Liver (tissue), 9 donors: ENCODE data around the gene PRR30. TPM values are rescaled to one million over a fixed set of nuclear protein-coding genes. Genes with fewer than 3 reads are reported as not detected.

ENCODE experiments used
- DNase-seq: peaks from one replicate; pipeline ENCODE4 v3.0.0-alpha.2; 2017; ENCODE audit warnings: low spot score
- H3K27ac ChIP-seq, 2 donors: one replicate each; pipeline ENCODE4 v1.7.0; 2013; ENCODE audit warnings: inconsistent platforms in 2 of 2, low read length in 2 of 2, control low read depth in 1 of 2, low read depth in 1 of 2, mild to moderate bottlenecking in 1 of 2
- H3K27me3 ChIP-seq, 4 donors: one replicate each; pipeline versions ENCODE4 v1.6.1 to v1.7.0; 2013; ENCODE audit warnings: low read length in 3 of 4, inconsistent platforms in 1 of 4, mild to moderate bottlenecking in 1 of 4, moderate library complexity in 1 of 4; ENCODE audit not compliant: control insufficient read depth in 4 of 4, insufficient read depth in 4 of 4
- H3K36me3 ChIP-seq, 4 donors: one replicate each; pipeline versions ENCODE4 v1.6.1 to v1.7.0; 2013; ENCODE audit warnings: low read length in 3 of 4, mild to moderate bottlenecking in 3 of 4, low read depth in 1 of 4, moderate library complexity in 1 of 4; ENCODE audit not compliant: control insufficient read depth in 4 of 4, insufficient read depth in 3 of 4
- H3K4me1 ChIP-seq, 4 donors: one replicate each; pipeline versions ENCODE4 v1.6.1 to v1.7.0; 2013; ENCODE audit warnings: low read length in 3 of 4, mild to moderate bottlenecking in 3 of 4, moderate library complexity in 1 of 4; ENCODE audit not compliant: control insufficient read depth in 4 of 4, insufficient read depth in 4 of 4
- H3K4me3 ChIP-seq, 3 donors: one replicate each; pipeline versions ENCODE4 v1.6.1 to v1.7.0; 2013; ENCODE audit warnings: low read length in 3 of 3, control low read depth in 1 of 3, low read depth in 1 of 3, mild to moderate bottlenecking in 1 of 3
- H3K9ac ChIP-seq, 2 donors: one replicate each; pipeline ENCODE4 v1.7.0; 2013; ENCODE audit warnings: low read length in 2 of 2, mild to moderate bottlenecking in 2 of 2, moderate library complexity in 2 of 2, control low read depth in 1 of 2, low read depth in 1 of 2
- H3K9me3 ChIP-seq, 4 donors: one replicate each; pipeline versions ENCODE4 v1.6.1 to v1.7.0; 2013; ENCODE audit warnings: low read length in 3 of 4; ENCODE audit not compliant: control insufficient read depth in 4 of 4
- ATF3 ChIP-seq: IDR thresholded peaks from 2 replicates; pipeline ENCODE4 v1.6.1; 2016; ENCODE audit warnings: antibody characterized with exemption
- CTCF ChIP-seq: fragments of 150-350 bp; IDR thresholded peaks from 2 replicates; pipeline ENCODE4 v1.5.1; 2017; ENCODE audit warnings: improper control_type of control experiment, low read depth, low read length; ENCODE audit not compliant: missing input control
- EGR1 ChIP-seq, 2 donors: IDR thresholded peaks; 2 replicates each; pipeline ENCODE4 v1.6.1; 2016 to 2018; ENCODE audit warnings: antibody characterized with exemption in 2 of 2, low read depth in 2 of 2
- FOXA1 ChIP-seq: IDR thresholded peaks from 2 replicates; pipeline ENCODE4 v1.6.1; 2016; ENCODE audit warnings: antibody characterized with exemption
- FOXA2 ChIP-seq: IDR thresholded peaks from 2 replicates; pipeline ENCODE4 v1.6.1; 2016; ENCODE audit warnings: antibody characterized with exemption
- GABPA ChIP-seq, 2 donors: IDR thresholded peaks in 1 of 2; conservative IDR thresholded peaks in 1 of 2; 2 replicates each; pipeline ENCODE4 v1.6.1; 2016; ENCODE audit warnings: antibody characterized with exemption in 2 of 2, mild to moderate bottlenecking in 1 of 2, moderate library complexity in 1 of 2
- HNF4A ChIP-seq, 2 donors: conservative IDR thresholded peaks; 2 replicates each; pipeline ENCODE4 v1.6.1; 2016; ENCODE audit warnings: antibody characterized with exemption in 2 of 2, mild to moderate bottlenecking in 2 of 2
- HNF4G ChIP-seq: IDR thresholded peaks from 2 replicates; pipeline ENCODE4 v1.6.1; 2016; ENCODE audit warnings: antibody characterized with exemption
- JUND ChIP-seq, 2 donors: IDR thresholded peaks; 2 replicates each; pipeline ENCODE4 v1.6.1; 2016; ENCODE audit warnings: antibody characterized with exemption in 2 of 2
- MAX ChIP-seq: IDR thresholded peaks from 2 replicates; pipeline ENCODE4 v1.6.1; 2016; ENCODE audit warnings: antibody characterized with exemption
- NR2F2 ChIP-seq: IDR thresholded peaks from 2 replicates; pipeline ENCODE4 v1.6.1; 2016; ENCODE audit warnings: antibody characterized with exemption
- RAD21 ChIP-seq, 2 donors: IDR thresholded peaks; 2 replicates each; pipeline ENCODE4 v1.6.1; 2016; ENCODE audit warnings: antibody characterized with exemption in 2 of 2, mild to moderate bottlenecking in 2 of 2
- REST ChIP-seq: IDR thresholded peaks from 2 replicates; pipeline ENCODE4 v1.6.1; 2016; ENCODE audit warnings: antibody characterized with exemption, mild to moderate bottlenecking
- RXRA ChIP-seq, 2 donors: IDR thresholded peaks; 2 replicates each; pipeline ENCODE4 v1.6.1; 2017 to 2018; ENCODE audit warnings: antibody characterized with exemption in 2 of 2, mild to moderate bottlenecking in 1 of 2
- SP1 ChIP-seq: IDR thresholded peaks from 2 replicates; pipeline ENCODE4 v1.6.1; 2018; ENCODE audit warnings: antibody characterized with exemption, mild to moderate bottlenecking
- TAF1 ChIP-seq: conservative IDR thresholded peaks from 2 replicates; pipeline ENCODE4 v1.6.1; 2016; ENCODE audit warnings: antibody characterized with exemption, mild to moderate bottlenecking
- YY1 ChIP-seq: IDR thresholded peaks from 2 replicates; pipeline ENCODE4 v1.6.1; 2016; ENCODE audit warnings: antibody characterized with exemption, mild to moderate bottlenecking
- ZBTB33 ChIP-seq: IDR thresholded peaks from 2 replicates; pipeline ENCODE4 v1.6.1; 2016; ENCODE audit warnings: antibody characterized with exemption
- WGBS: extraction: QIAGEN DNeasy Blood & Tissue Kit; methylation state at CpG from one replicate; pipeline ENCODE4 v1.1.7; 2013; 5-methylcytosine and 5-hydroxymethylcytosine counted together
- polyA plus RNA-seq, 2 donors: library from polyadenylated mRNA; stranded (reverse) in 1 of 2; unstranded in 1 of 2; fragments of 200-250 nt in 1 of 2; fragments of >200 nt in 1 of 2; fragmentation: Nextera tagmentation in 1 of 2; extraction: Ambion mirVana in 1 of 2; gene quantifications; one replicate each; pipeline versions ENCODE4 v1.2.1 to v1.2.3, GENCODE V29; 2013 to 2015
- total RNA-seq, 2 donors: library from RNA; depleted of rRNA; stranded (reverse); fragments of >200 nt; gene quantifications; one replicate each; pipeline ENCODE4 v1.2.3, GENCODE V29; 2014
- donor health status: healthy.
- donor health status: healthy.
- donor health status: healthy.
- donor health status: healthy.
- donor health status: healthy.

PRR30 gene
- total and polyA plus RNA-seq, 4 donors, result not detected

GRCh38 chr2:27126252-27126710, 12.9 kb downstream of the PRR30 start:
- no peak overlapping the region for H3K9ac ChIP-seq
- H3K27me3 ChIP-seq, result no peaks in the 10 kb centered on the region
- H3K4me3 ChIP-seq, result no peak overlapping the region
- H3K36me3 ChIP-seq, result peaks cover 3 to 19% (median 15%) of the 10 kb centered on the region in 4 donors
- DNase-seq, result no peak
- WGBS, result 25% methylated on average over 5 of the region's 5 CpGs
- peaks cover 0 to 27% (median 15%) of the 10 kb centered on the region in 4 donors for H3K4me1 ChIP-seq
- H3K9me3 ChIP-seq, result no peaks in the 10 kb centered on the region
- H3K27ac ChIP-seq, result peak overlapping the region; percentile 53 to 67
- no peak for TF ChIP-seq ATF3
- no peak for TF ChIP-seq YY1
- no peak for TF ChIP-seq FOXA2
- TF ChIP-seq SP1, result peak; percentile 77
- TF ChIP-seq JUND (IDR thresholded peaks at IDR 0.05), result peak in 1 of 2 donors; percentile 74
- no peak for TF ChIP-seq ZBTB33
- no peak for TF ChIP-seq FOXA1
- TF ChIP-seq HNF4G, result peak; percentile 89
- no peak for TF ChIP-seq CTCF
- TF ChIP-seq MAX, result peak; percentile 43
- no peak for TF ChIP-seq NR2F2
- TF ChIP-seq EGR1 (IDR thresholded peaks at IDR 0.05; ENCODE audit: low read depth in 2 of 2), result no peak
- peak; percentile 85 to 91 for TF ChIP-seq RXRA (IDR thresholded peaks at IDR 0.05)
- TF ChIP-seq RAD21 (IDR thresholded peaks at IDR 0.05), result no peak
- TF ChIP-seq HNF4A (conservative IDR thresholded peaks at IDR 0.05), result peak; percentile 93 to 97
- TF ChIP-seq TAF1, result no peak
- peak; percentile 14 for TF ChIP-seq REST
- TF ChIP-seq GABPA (IDR thresholded peaks at IDR 0.05 in 1 of 2, conservative IDR thresholded peaks at IDR 0.05 in 1 of 2), result no peak
